Astrocyte (in vitro differentiated cells and primary cell): Measurements from ENCODE around the gene CYREN. TPM values are rescaled to one million over a fixed set of nuclear protein-coding genes. Genes with fewer than 3 reads are reported as not detected.

ENCODE experiments used
- DNase-seq: peaks from one replicate; pipeline ENCODE4 v3.0.0-alpha.2; 2010; ENCODE audit warnings: low read depth
- FAIRE-seq: peaks from 2 replicates; lab custom pipeline; 2011; peaks lifted over from hg19 to GRCh38; lab: Jason Lieb, UNC
- H2AFZ ChIP-seq: 2 replicates; pipeline ENCODE4 v1.6.0; 2012; ENCODE audit warnings: low read depth, low read length, inconsistent platforms
- H3K27ac ChIP-seq: 2 replicates; pipeline ENCODE4 v1.5.1; 2011; ENCODE audit warnings: low read depth, low read length, inconsistent platforms
- H3K27me3 ChIP-seq: 2 replicates; pipeline ENCODE4 v1.6.0; 2011; ENCODE audit warnings: low read length, inconsistent platforms; ENCODE audit not compliant: insufficient read depth
- H3K36me3 ChIP-seq: 2 replicates; pipeline ENCODE4 v1.5.1; 2011; ENCODE audit warnings: low read length, inconsistent platforms; ENCODE audit not compliant: insufficient read depth
- H3K4me1 ChIP-seq: 2 replicates; pipeline ENCODE4 v1.5.1; 2011; ENCODE audit warnings: low read length, inconsistent platforms; ENCODE audit not compliant: insufficient read depth
- H3K4me2 ChIP-seq: 2 replicates; pipeline ENCODE4 v1.6.0; 2012; ENCODE audit warnings: low read length, inconsistent platforms
- H3K4me3 ChIP-seq: 2 replicates; pipeline ENCODE4 v1.5.1; 2011; ENCODE audit warnings: low read depth, mild to moderate bottlenecking, low read length, inconsistent platforms; ENCODE audit not compliant: insufficient read depth
- H3K79me2 ChIP-seq: 2 replicates; pipeline ENCODE4 v1.6.0; 2012; ENCODE audit warnings: mild to moderate bottlenecking, low read length, inconsistent platforms; ENCODE audit not compliant: insufficient read depth
- H3K9ac ChIP-seq: 2 replicates; pipeline ENCODE4 v1.6.0; 2012; ENCODE audit warnings: mild to moderate bottlenecking, low read length, inconsistent platforms
- H3K9me3 ChIP-seq: 2 replicates; pipeline ENCODE4 v1.5.1; 2012; ENCODE audit warnings: low read depth, mild to moderate bottlenecking, low read length, inconsistent platforms; ENCODE audit not compliant: insufficient read depth
- H4K20me1 ChIP-seq: 2 replicates; pipeline ENCODE4 v1.6.0; 2012; ENCODE audit warnings: low read length, inconsistent platforms; ENCODE audit not compliant: insufficient read depth
- H3K27ac Mint-ChIP-seq: one replicate; pipeline ENCODE4 v1.8.0; 2021; ENCODE audit warnings: mild to moderate bottlenecking, mixed read lengths; ENCODE audit not compliant: unreplicated experiment
- H3K27me3 Mint-ChIP-seq: one replicate; pipeline ENCODE4 v1.8.0; 2021; ENCODE audit warnings: low read depth, mixed read lengths; ENCODE audit not compliant: unreplicated experiment
- H3K36me3 Mint-ChIP-seq: one replicate; pipeline ENCODE4 v1.8.0; 2021; ENCODE audit warnings: low read depth, mixed read lengths; ENCODE audit not compliant: unreplicated experiment
- H3K4me1 Mint-ChIP-seq: one replicate; pipeline ENCODE4 v1.8.0; 2021; ENCODE audit warnings: low read depth, mixed read lengths; ENCODE audit not compliant: unreplicated experiment
- H3K4me3 Mint-ChIP-seq: one replicate; pipeline ENCODE4 v1.8.0; 2021; ENCODE audit warnings: mild to moderate bottlenecking, moderate library complexity, mixed read lengths; ENCODE audit not compliant: unreplicated experiment
- H3K9me3 Mint-ChIP-seq: one replicate; pipeline ENCODE4 v1.8.0; 2021; ENCODE audit warnings: mild to moderate bottlenecking, mixed read lengths; ENCODE audit not compliant: unreplicated experiment
- CTCF ChIP-seq: IDR thresholded peaks from 2 replicates; pipeline ENCODE4 v1.5.1; 2011; ENCODE audit warnings: low read depth, mild to moderate bottlenecking, inconsistent platforms, low read length, moderate library complexity; ENCODE audit not compliant: insufficient read depth
- EZH2 ChIP-seq: IDR thresholded peaks from 2 replicates; pipeline ENCODE4 v1.6.1; 2012; ENCODE audit warnings: mild to moderate bottlenecking, low read length, inconsistent platforms; ENCODE audit not compliant: insufficient read depth
- total RNA-seq: library from RNA; stranded (reverse); gene quantifications from 2 replicates; pipeline ENCODE4 v1.2.1, GENCODE V29; 2021

The CYREN gene
- total RNA-seq, 1 donor from 2014 or later = 31.0 TPM

- no peaks in the 10 kb centered on the region for H3K27me3 ChIP-seq
- H3K4me2 ChIP-seq = no peak overlapping the region
- no peak overlapping the region for H3K27ac ChIP-seq
- H3K27ac Mint-ChIP-seq = no peak overlapping the region
- TF ChIP-seq CTCF = no peak
- TF ChIP-seq EZH2 = no peak
- FAIRE-seq (no peak), DNase-seq (no peak)
- peaks cover 10% of the 10 kb centered on the region for H3K4me1 ChIP-seq
- peaks cover 40% of the 10 kb centered on the region for H3K36me3 Mint-ChIP-seq
- no peak overlapping the region for H3K4me3 ChIP-seq
- H3K27me3 Mint-ChIP-seq = no peaks in the 10 kb centered on the region
- H3K79me2 ChIP-seq = no peaks in the 10 kb centered on the region
- no peaks in the 10 kb centered on the region for H3K9me3 ChIP-seq
- H3K9ac ChIP-seq = no peak overlapping the region
- H3K36me3 ChIP-seq = peaks cover 10% of the 10 kb centered on the region
- peaks cover 9% of the 10 kb centered on the region for H3K4me1 Mint-ChIP-seq
- peaks cover 5% of the 10 kb centered on the region for H3K9me3 Mint-ChIP-seq
- no peak overlapping the region for H2AFZ ChIP-seq
- H4K20me1 ChIP-seq = no peaks in the 10 kb centered on the region
- no peak overlapping the region for H3K4me3 Mint-ChIP-seq
Measured at GRCh38 chr7:135188298-135188984, 17.9 kb upstream of the CYREN start.

- no peaks in the 10 kb centered on the region for H3K79me2 ChIP-seq
- H3K27ac ChIP-seq = no peak overlapping the region
- H3K4me1 ChIP-seq = peaks cover 4% of the 10 kb centered on the region
- DNase-seq (no peak), FAIRE-seq (no peak)
- peaks cover 6% of the 10 kb centered on the region for H3K9me3 ChIP-seq
- no peaks in the 10 kb centered on the region for H3K27me3 Mint-ChIP-seq
- TF ChIP-seq EZH2 (no peak), CTCF (no peak)
- peaks cover 13% of the 10 kb centered on the region for H3K9me3 Mint-ChIP-seq
- H3K27ac Mint-ChIP-seq = no peak overlapping the region
- H2AFZ ChIP-seq = no peak overlapping the region
- H3K36me3 ChIP-seq = peaks cover 11% of the 10 kb centered on the region
- no peaks in the 10 kb centered on the region for H3K27me3 ChIP-seq
- H3K36me3 Mint-ChIP-seq = peaks cover 55% of the 10 kb centered on the region
- H3K9ac ChIP-seq = no peak overlapping the region
- H3K4me2 ChIP-seq = no peak overlapping the region
- H3K4me1 Mint-ChIP-seq = no peaks in the 10 kb centered on the region
- H3K4me3 Mint-ChIP-seq = no peak overlapping the region
- H4K20me1 ChIP-seq = no peaks in the 10 kb centered on the region
- H3K4me3 ChIP-seq = no peak overlapping the region
Measured at GRCh38 chr7:135186841-135187253, 16.3 kb upstream of the CYREN start.

- TF ChIP-seq CTCF (no peak), EZH2 (no peak)
- no peaks in the 10 kb centered on the region for H3K4me1 Mint-ChIP-seq
- no peak overlapping the region for H3K27ac ChIP-seq
- no peak overlapping the region for H2AFZ ChIP-seq
- no peak overlapping the region for H3K4me3 ChIP-seq
- no peak overlapping the region for H3K27ac Mint-ChIP-seq
- H3K27me3 ChIP-seq = no peaks in the 10 kb centered on the region
- peaks cover 20% of the 10 kb centered on the region for H3K9me3 Mint-ChIP-seq
- no peaks in the 10 kb centered on the region for H3K27me3 Mint-ChIP-seq
- FAIRE-seq (no peak), DNase-seq (no peak)
- H3K4me3 Mint-ChIP-seq = no peak overlapping the region
- H4K20me1 ChIP-seq = no peaks in the 10 kb centered on the region
- H3K36me3 ChIP-seq = peaks cover 14% of the 10 kb centered on the region
- no peaks in the 10 kb centered on the region for H3K79me2 ChIP-seq
- H3K9me3 ChIP-seq = peaks cover 11% of the 10 kb centered on the region
- peaks cover 61% of the 10 kb centered on the region for H3K36me3 Mint-ChIP-seq
- H3K9ac ChIP-seq = no peak overlapping the region
- H3K4me1 ChIP-seq = peaks cover 4% of the 10 kb centered on the region
- no peak overlapping the region for H3K4me2 ChIP-seq
Measured at GRCh38 chr7:135186261-135186540, 15.7 kb upstream of the CYREN start.
